Endothelial cell of umbilical vein (primary cell): Measurements from ENCODE around the gene PGAP3. TPM values are rescaled to one million over a fixed set of nuclear protein-coding genes. Genes with fewer than 3 reads are reported as not detected.

Source experiments
- BruUV-seq: library from RNA; stranded (reverse); fragments of 400-500 nt; replicated peaks from 2 replicates; lab custom pipeline; 2021; lab: Mats Ljungman, UMichigan
- CTCF ChIA-PET: fragments of 300-600, 350-600 bp; sonication (Branson Sonifier 250); formaldehyde crosslinking; loops from one replicate; lab custom pipeline; 2021; ENCODE audit warnings: antibody characterized with exemption, inconsistent platforms; lab: Charles Lee
- POLR2A ChIA-PET: fragments of 300-600, 350-600 bp; sonication (Branson Sonifier 250); formaldehyde crosslinking; loops from one replicate; lab custom pipeline; 2021; ENCODE audit warnings: antibody characterized with exemption, inconsistent platforms; lab: Charles Lee
- DNase-seq: peaks from one replicate; pipeline ENCODE4 v3.0.0-alpha.2; 2011; ENCODE audit warnings: low read depth, low spot score
- FAIRE-seq: peaks from 2 replicates; lab custom pipeline; 2011; peaks lifted over from hg19 to GRCh38; lab: Jason Lieb, UNC
- H2AFZ ChIP-seq: 2 replicates; pipeline ENCODE4 v1.6.0; 2012; ENCODE audit warnings: low read depth, low read length, control low read depth, inconsistent platforms
- H3K27ac ChIP-seq: 2 replicates; pipeline ENCODE4 v1.5.1; 2011; ENCODE audit warnings: low read depth, mild to moderate bottlenecking, control low read depth, low read length, moderate library complexity; ENCODE audit not compliant: insufficient read depth
- H3K27me3 ChIP-seq, 2 experiments: 2 replicates each; pipeline versions ENCODE4 v1.6.0 to v1.6.1; 2011; ENCODE audit warnings: low read length in 2 of 2, mixed read lengths in 1 of 2; ENCODE audit not compliant: control insufficient read depth in 2 of 2, insufficient read depth in 2 of 2
- H3K36me3 ChIP-seq, 2 experiments: 2 replicates in 1 of 2; 3 replicates in 1 of 2; pipeline ENCODE4 v1.5.1; 2011; ENCODE audit warnings: low read length in 2 of 2, mild to moderate bottlenecking in 1 of 2, moderate library complexity in 1 of 2; ENCODE audit not compliant: control insufficient read depth in 2 of 2, insufficient read depth in 2 of 2; ENCODE audit errors: extremely low read depth in 1 of 2
- H3K4me1 ChIP-seq: 3 replicates; pipeline ENCODE4 v1.5.1; 2011; ENCODE audit warnings: mild to moderate bottlenecking, low read length; ENCODE audit not compliant: control insufficient read depth, insufficient read depth; ENCODE audit errors: extremely low read depth
- H3K4me2 ChIP-seq: 2 replicates; pipeline ENCODE4 v1.6.1; 2011; ENCODE audit warnings: low read length, control low read depth, mixed read lengths; ENCODE audit not compliant: insufficient read depth
- H3K4me3 ChIP-seq, 3 experiments: fragments of 200-600 bp in 1 of 3; sonication (generic), shearing (Covaris generic) in 1 of 3; replicated peaks in 1 of 3; 2 replicates each; pipeline ENCODE4 v1.5.1; 2011 to 2016; ENCODE audit warnings: control low read depth in 3 of 3, low read length in 3 of 3, mild to moderate bottlenecking in 2 of 3, inconsistent platforms in 1 of 3, low read depth in 1 of 3, moderate library complexity in 1 of 3; ENCODE audit not compliant: insufficient read depth in 1 of 3
- H3K79me2 ChIP-seq: 2 replicates; pipeline ENCODE4 v1.6.0; 2012; ENCODE audit warnings: low read length, inconsistent platforms; ENCODE audit not compliant: control insufficient read depth, insufficient read depth
- H3K9ac ChIP-seq: replicated peaks from 2 replicates; pipeline ENCODE3; 2011; ENCODE audit warnings: low read length, control low read depth; ENCODE audit not compliant: insufficient read depth; ENCODE audit errors: extremely low read depth
- H3K9me1 ChIP-seq: replicated peaks from 3 replicates; pipeline ENCODE4 v1.6.0; 2011; ENCODE audit warnings: mild to moderate bottlenecking, low read length; ENCODE audit not compliant: control insufficient read depth, insufficient read depth; ENCODE audit errors: extremely low read depth
- H3K9me3 ChIP-seq: replicated peaks from 2 replicates; pipeline ENCODE4 v1.5.1; 2012; ENCODE audit warnings: low read length, inconsistent platforms; ENCODE audit not compliant: control insufficient read depth, insufficient read depth
- H4K20me1 ChIP-seq: replicated peaks from 2 replicates; pipeline ENCODE3; 2011; ENCODE audit warnings: mild to moderate bottlenecking, low read length; ENCODE audit not compliant: control insufficient read depth, insufficient read depth; ENCODE audit errors: extremely low read depth
- EZH2 ChIP-seq: IDR thresholded peaks from 2 replicates; pipeline ENCODE4 v1.6.1; 2012; ENCODE audit warnings: borderline replicate concordance, low read depth, mild to moderate bottlenecking, moderate library complexity, low read length, inconsistent platforms; ENCODE audit not compliant: severe bottlenecking
- FOS ChIP-seq: IDR thresholded peaks from 2 replicates; pipeline ENCODE4 v1.6.1; 2011; ENCODE audit warnings: mild to moderate bottlenecking, low read length, moderate library complexity, borderline replicate concordance; ENCODE audit not compliant: insufficient read depth
- GATA2 ChIP-seq: IDR thresholded peaks from 2 replicates; pipeline ENCODE4 v1.7.0; 2011; ENCODE audit warnings: low read depth, mild to moderate bottlenecking, moderate library complexity, mixed read lengths, low read length; ENCODE audit not compliant: insufficient read length, insufficient read depth
- JUN ChIP-seq: IDR thresholded peaks from 2 replicates; pipeline ENCODE4 v1.6.1; 2011; ENCODE audit warnings: borderline replicate concordance, low read depth; ENCODE audit not compliant: insufficient read length, insufficient read depth
- MYC ChIP-seq: IDR thresholded peaks from one replicate; pipeline ENCODE4 v1.6.1; 2011; ENCODE audit warnings: mild to moderate bottlenecking, low read depth, low read length
- POLR2A ChIP-seq: IDR thresholded peaks from 2 replicates; pipeline ENCODE4 v1.6.1; 2012; ENCODE audit warnings: low read depth, mild to moderate bottlenecking, control low read depth, low read length
- POLR2AphosphoS5 ChIP-seq: IDR thresholded peaks from 2 replicates; pipeline ENCODE4 v1.6.1; 2012; ENCODE audit warnings: low read depth, mild to moderate bottlenecking, control low read depth, low read length, moderate library complexity; ENCODE audit not compliant: insufficient read depth
- dilution Hi-C: fragments of 300-500 bp; cut with MboI; formaldehyde crosslinking; loops from one replicate; pipeline ENCODE4 v1.15.0; 2019; ENCODE audit warnings: low sequenced_read_pairs; ENCODE audit not compliant: extremely low pct_ligation_motif_present
- intact Hi-C: fragments of 100-400 bp; cut with micrococcal nuclease; formaldehyde crosslinking; loops from one replicate; pipeline ENCODE4 v1.10.0; 2022
- polyA plus RNA-seq, 4 experiments: library from polyadenylated mRNA; depleted of rRNA in 3 of 4; stranded (reverse) in 3 of 4; unstranded in 1 of 4; fragments of >200 nt; gene quantifications; 2 replicates each; pipeline versions ENCODE4 v1.2.1 to v1.2.3, GENCODE V29; 2011 to 2012; ENCODE audit warnings: missing spikeins in 1 of 4
- total RNA-seq: library from RNA; stranded (reverse); gene quantifications from 2 replicates; pipeline ENCODE4 v1.2.3, GENCODE V29; 2021
- TF ChIP-seq, protein P1 (sequence below): IDR thresholded peaks from 2 replicates; pipeline ENCODE4 v1.6.1; 2011; ENCODE audit not compliant: insufficient read depth, insufficient read length
- TF ChIP-seq, protein P2 (sequence below), 2 donors: IDR thresholded peaks; 1 replicate in 1 of 2; 2 replicates in 1 of 2; pipeline ENCODE4 v1.5.1; 2011; ENCODE audit warnings: low read length in 2 of 2, mild to moderate bottlenecking in 2 of 2, moderate library complexity in 2 of 2, control low read depth in 1 of 2, inconsistent platforms in 1 of 2, low read depth in 1 of 2; ENCODE audit not compliant: insufficient read depth in 1 of 2; ENCODE audit errors: extremely low read depth in 1 of 2

The PGAP3 gene
- total and polyA plus RNA-seq, 2 donors (not counting 3 experiments of a cell fraction or from before 2014, with no cell fraction given), result 6.4 to 14.9 TPM

DNA sequence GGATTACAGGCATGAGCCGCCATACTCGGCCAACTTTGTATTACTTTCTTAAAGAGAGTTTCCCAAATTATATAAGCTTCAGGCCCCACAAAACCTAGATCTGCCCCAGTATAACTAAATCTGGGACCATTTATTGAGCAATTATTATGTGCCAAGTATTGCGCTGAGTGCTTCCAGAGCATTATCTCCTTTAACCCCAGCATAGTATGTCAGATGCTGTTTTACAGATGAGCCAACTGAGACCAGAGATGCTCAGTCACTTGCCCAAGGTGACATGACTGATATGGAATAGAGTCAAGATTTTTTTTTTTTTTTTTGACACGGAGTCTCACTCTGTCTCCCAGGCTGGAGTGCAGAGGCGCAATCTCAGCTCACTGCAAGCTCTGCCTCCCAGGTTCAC, 10.1 kb upstream of the PGAP3 start:
- ChIA-PET CTCF (no interaction called here), POLR2A (no interaction called here)
- H3K9me1 ChIP-seq, result no peaks in the 10 kb centered on the region
- H3K9me3 ChIP-seq, result no peaks in the 10 kb centered on the region
- dilution Hi-C loops, result no loop called here
- no peak for FAIRE-seq
- intact Hi-C loops, result no loop called here
- no peaks in the 10 kb centered on the region for H4K20me1 ChIP-seq
- peaks cover 0 to 2% of the 10 kb centered on the region in 2 experiments for H3K27me3 ChIP-seq
- TF ChIP-seq JUN (no peak), GATA2 (no peak), POLR2A (no peak), FOS (no peak), MYC (no peak), POLR2AphosphoS5 (no peak), EZH2 (no peak)
- TF ChIP-seq, protein P1, sequence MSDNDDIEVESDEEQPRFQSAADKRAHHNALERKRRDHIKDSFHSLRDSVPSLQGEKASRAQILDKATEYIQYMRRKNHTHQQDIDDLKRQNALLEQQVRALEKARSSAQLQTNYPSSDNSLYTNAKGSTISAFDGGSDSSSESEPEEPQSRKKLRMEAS, result no peak
- TF ChIP-seq, protein P2, sequence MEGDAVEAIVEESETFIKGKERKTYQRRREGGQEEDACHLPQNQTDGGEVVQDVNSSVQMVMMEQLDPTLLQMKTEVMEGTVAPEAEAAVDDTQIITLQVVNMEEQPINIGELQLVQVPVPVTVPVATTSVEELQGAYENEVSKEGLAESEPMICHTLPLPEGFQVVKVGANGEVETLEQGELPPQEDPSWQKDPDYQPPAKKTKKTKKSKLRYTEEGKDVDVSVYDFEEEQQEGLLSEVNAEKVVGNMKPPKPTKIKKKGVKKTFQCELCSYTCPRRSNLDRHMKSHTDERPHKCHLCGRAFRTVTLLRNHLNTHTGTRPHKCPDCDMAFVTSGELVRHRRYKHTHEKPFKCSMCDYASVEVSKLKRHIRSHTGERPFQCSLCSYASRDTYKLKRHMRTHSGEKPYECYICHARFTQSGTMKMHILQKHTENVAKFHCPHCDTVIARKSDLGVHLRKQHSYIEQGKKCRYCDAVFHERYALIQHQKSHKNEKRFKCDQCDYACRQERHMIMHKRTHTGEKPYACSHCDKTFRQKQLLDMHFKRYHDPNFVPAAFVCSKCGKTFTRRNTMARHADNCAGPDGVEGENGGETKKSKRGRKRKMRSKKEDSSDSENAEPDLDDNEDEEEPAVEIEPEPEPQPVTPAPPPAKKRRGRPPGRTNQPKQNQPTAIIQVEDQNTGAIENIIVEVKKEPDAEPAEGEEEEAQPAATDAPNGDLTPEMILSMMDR (IDR thresholded peaks at IDR 0.05; ENCODE audit: extremely low read depth in 1 of 2, insufficient read depth in 1 of 2, low read depth in 1 of 2, low read length in 2 of 2), result no peak
- no peak overlapping the region for H3K4me2 ChIP-seq
- no peak overlapping the region for H3K9ac ChIP-seq
- no peak overlapping the region for H2AFZ ChIP-seq
- no TSS peak for BruUV-seq
- H3K4me3 ChIP-seq, result no peak overlapping the region
- no peak overlapping the region for H3K27ac ChIP-seq
- no peak for DNase-seq
- H3K36me3 ChIP-seq, result no peaks in the 10 kb centered on the region
- no peaks in the 10 kb centered on the region for H3K4me1 ChIP-seq
- no peaks in the 10 kb centered on the region for H3K79me2 ChIP-seq
